T-cell (primary cell): ENCODE measurements around the gene TCAP. TPM values are rescaled to one million over a fixed set of nuclear protein-coding genes. Genes with fewer than 3 reads are reported as not detected.

ENCODE experiments used
- ATAC-seq, 4 experiments: fragments of 200-7000 bp in 3 of 4; fragments of 150-1000 bp in 1 of 4; cut with Tn5 transposase; replicated peaks in 1 of 4; 1 replicate in 3 of 4; 2 replicates in 1 of 4; pipeline ENCODE4 v1.10.0; 2021; ENCODE audit warnings: moderate library complexity in 3 of 4, mild to moderate bottlenecking in 2 of 4, moderate number of reproducible peaks in 1 of 4
- CTCF ChIA-PET, 2 donors: fragments of 300-600 bp; sonication (Branson Sonifier 250); formaldehyde crosslinking; loops; one replicate each; lab custom pipeline; 2022; ENCODE audit warnings: antibody characterized with exemption in 2 of 2; lab: Charles Lee
- POLR2A ChIA-PET, 2 donors: fragments of 300-600 bp; sonication (Branson Sonifier 250); formaldehyde crosslinking; loops; one replicate each; lab custom pipeline; 2022; ENCODE audit warnings: antibody characterized with exemption in 2 of 2; lab: Charles Lee
- DNase-seq, 35 experiments: peaks; one replicate each; pipeline versions ENCODE4 v3.0.0 to v3.0.0-alpha.2; 2013 to 2023
- H3K27ac ChIP-seq: one replicate; pipeline ENCODE4 v1.5.1; 2013; ENCODE audit warnings: low read length
- H3K27me3 ChIP-seq, 2 experiments: replicated peaks in 1 of 2; 1 replicate in 1 of 2; 2 replicates in 1 of 2; pipeline versions ENCODE4 v1.6.1 to v1.7.0; 2013; ENCODE audit warnings: low read length in 1 of 2, mixed read lengths in 1 of 2; ENCODE audit not compliant: control insufficient read depth in 2 of 2, insufficient read depth in 2 of 2; ENCODE audit errors: extremely low read depth in 1 of 2
- H3K36me3 ChIP-seq, 2 donors: 1 replicate in 1 of 2; 2 replicates in 1 of 2; pipeline versions ENCODE4 v1.6.1 to v1.7.0; 2013; ENCODE audit warnings: low read length in 1 of 2; ENCODE audit not compliant: control insufficient read depth in 2 of 2, insufficient read depth in 1 of 2; ENCODE audit errors: extremely low read depth in 1 of 2
- H3K4me1 ChIP-seq, 2 experiments: 1 replicate in 1 of 2; 2 replicates in 1 of 2; pipeline versions ENCODE4 v1.6.1 to v1.7.0; 2013; ENCODE audit warnings: low read length in 2 of 2, mixed read lengths in 1 of 2; ENCODE audit not compliant: insufficient read depth in 2 of 2, control insufficient read depth in 1 of 2; ENCODE audit errors: extremely low read depth in 1 of 2
- H3K4me3 ChIP-seq, 2 donors: 1 replicate in 1 of 2; 2 replicates in 1 of 2; pipeline versions ENCODE4 v1.5.1 to v1.7.0; 2013; ENCODE audit warnings: mild to moderate bottlenecking in 2 of 2, low read length in 1 of 2, moderate library complexity in 1 of 2; ENCODE audit not compliant: control insufficient read depth in 1 of 2; ENCODE audit errors: extremely low read depth in 1 of 2
- H3K9me3 ChIP-seq: 2 replicates; pipeline ENCODE4 v1.7.0; 2013
- H3K27ac Mint-ChIP-seq, 2 donors: one replicate each; pipeline ENCODE4 v1.8.0; 2020 to 2021; ENCODE audit warnings: mild to moderate bottlenecking in 2 of 2, mixed read lengths in 2 of 2
- H3K27me3 Mint-ChIP-seq, 2 donors: one replicate each; pipeline ENCODE4 v1.8.0; 2021 to 2022; ENCODE audit warnings: mixed read lengths in 2 of 2
- H3K36me3 Mint-ChIP-seq: one replicate; pipeline ENCODE4 v1.8.0; 2021; ENCODE audit warnings: mixed read lengths
- H3K4me1 Mint-ChIP-seq, 3 donors: one replicate each; pipeline ENCODE4 v1.8.0; 2020 to 2022; ENCODE audit warnings: mixed read lengths in 3 of 3, mild to moderate bottlenecking in 1 of 3
- H3K4me3 Mint-ChIP-seq, 3 donors: one replicate each; pipeline ENCODE4 v1.8.0; 2020 to 2022; ENCODE audit warnings: mild to moderate bottlenecking in 3 of 3, mixed read lengths in 3 of 3, moderate library complexity in 3 of 3
- H3K9me3 Mint-ChIP-seq, 3 donors: one replicate each; pipeline ENCODE4 v1.8.0; 2020 to 2022; ENCODE audit warnings: mixed read lengths in 3 of 3
- WGBS: methylation state at CpG from one replicate; pipeline ENCODE4 v1.1.5; 2013; ENCODE audit warnings: missing lambda C conversion rate; ENCODE audit not compliant: insufficient coverage; 5-methylcytosine and 5-hydroxymethylcytosine counted together
- total RNA-seq, 35 experiments: library from RNA in 6 of 35; stranded (reverse) in 6 of 35; fragments of 120-200 nt in 1 of 35; gene quantifications; one replicate each; pipeline versions ENCODE4 v1.2.1 to v1.2.4 and lab custom pipeline; 2013 to 2026

The TCAP gene
- total RNA-seq, 5 donors from 2014 or later (not counting 1 experiment from before 2014, with no cell fraction given), result 2.2 to 7.8 (median 6.6) TPM

GRCh38 chr17:39714234-39714633, 49.1 kb downstream of the TCAP start:
- ChIA-PET POLR2A (interaction anchor here in 1 of 2 donors (0.6 kb wide), 1 partner anchor 11 kb away, joined by 3 read pairs; no protein-coding TSS in a partner anchor), CTCF (interaction anchor here in 1 of 2 donors (0.6 kb wide), 1 partner anchor 288 kb away, joined by 3 read pairs; no protein-coding TSS in a partner anchor)
- Histone ChIP-seq H3K36me3 (no peaks in the 10 kb centered on the region), H3K4me1 (peaks cover 0 to 9% of the 10 kb centered on the region in 2 experiments), H3K27me3 (no peaks in the 10 kb centered on the region), H3K9me3 (no peaks in the 10 kb centered on the region), H3K27ac (no peak overlapping the region), H3K4me3 (no peak overlapping the region)
- DNase-seq, result no peak
- ATAC-seq, result no peak
- Mint-ChIP-seq H3K9me3 (no peaks in the 10 kb centered on the region), H3K27me3 (no peaks in the 10 kb centered on the region), H3K27ac (no peak overlapping the region), H3K4me1 (peaks cover 2 to 6% (median 5%) of the 10 kb centered on the region in 3 donors), H3K4me3 (no peak overlapping the region), H3K36me3 (no peaks in the 10 kb centered on the region)
- 77% methylated on average over 3 of the region's 4 CpGs for WGBS

DNA sequence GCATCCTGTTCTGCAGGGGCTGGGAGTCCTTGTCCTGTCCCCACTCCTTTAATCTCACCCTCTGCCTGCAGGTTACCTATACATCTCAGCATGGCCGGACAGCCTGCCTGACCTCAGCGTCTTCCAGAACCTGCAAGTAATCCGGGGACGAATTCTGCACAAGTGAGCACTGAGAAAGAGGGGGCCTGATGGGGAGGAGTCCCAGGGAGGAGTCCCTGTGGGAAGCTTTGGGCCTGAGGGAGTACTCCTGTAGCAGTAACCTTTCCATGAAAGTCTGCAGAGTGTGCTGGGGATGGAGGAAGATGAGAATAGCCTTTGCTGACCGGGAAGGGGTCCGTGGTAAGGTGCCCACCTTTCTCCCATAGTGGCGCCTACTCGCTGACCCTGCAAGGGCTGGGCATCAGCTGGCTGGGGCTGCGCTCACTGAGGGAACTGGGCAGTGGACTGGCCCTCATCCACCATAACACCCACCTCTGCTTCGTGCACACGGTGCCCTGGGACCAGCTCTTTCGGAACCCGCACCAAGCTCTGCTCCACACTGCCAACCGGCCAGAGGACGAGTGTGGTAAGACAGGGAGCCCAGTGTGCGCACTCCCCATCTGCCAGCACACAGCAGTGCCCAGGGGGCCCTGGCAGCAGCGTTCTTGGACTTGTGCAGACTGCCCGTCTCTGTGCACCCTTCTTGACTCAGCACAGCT, 50.4 kb downstream of the TCAP start:
- no peaks in the 10 kb centered on the region for H3K27me3 Mint-ChIP-seq
- Histone ChIP-seq H3K27ac (no peak overlapping the region), H3K4me1 (no peaks in the 10 kb centered on the region), H3K4me3 (no peak overlapping the region), H3K27me3 (no peaks in the 10 kb centered on the region), H3K36me3 (no peaks in the 10 kb centered on the region), H3K9me3 (no peaks in the 10 kb centered on the region)
- CTCF ChIA-PET, result no interaction called here
- 94% methylated on average over 17 of the region's 18 CpGs for WGBS
- no peaks in the 10 kb centered on the region for H3K36me3 Mint-ChIP-seq
- ATAC-seq (no peak), DNase-seq (no peak)
- POLR2A ChIA-PET, result no interaction called here
- H3K27ac Mint-ChIP-seq, result no peak overlapping the region
- no peaks in the 10 kb centered on the region for H3K9me3 Mint-ChIP-seq
- no peak overlapping the region for H3K4me3 Mint-ChIP-seq
- no peaks in the 10 kb centered on the region for H3K4me1 Mint-ChIP-seq

Other genes with a start within 250 kb of the TCAP start
- 10 to 100 TPM; 41.4 to 55.6 (median 52.6) TPM for gene MED1, start 214.1 kb upstream of the TCAP start, total RNA-seq
- gene CDK12, start 203.9 kb upstream of the TCAP start, total RNA-seq, result 100 to 1,000 TPM in 4 of 5 donors, 10 to 100 TPM in 1; 95.6 to 108 (median 104) TPM
- not detected for gene NEUROD2, start 57.4 kb upstream of the TCAP start, total RNA-seq
- under 1 TPM in 4 of 5 donors, not detected in 1; 0.12 to 0.35 (median 0.18) TPM for gene PPP1R1B, start 38.4 kb upstream of the TCAP start, total RNA-seq
- 100 to 1,000 TPM in 2 of 5 donors, 10 to 100 TPM in 3; 81.3 to 146 (median 99.7) TPM for gene STARD3, start 28.2 kb upstream of the TCAP start, total RNA-seq
- gene PNMT, start 3.1 kb downstream of the TCAP start, total RNA-seq, result under 1 TPM in 3 of 5 donors, not detected in 2; 0.35 to 0.56 (median 0.47) TPM
- 10 to 100 TPM; 27.9 to 34.3 (median 31.7) TPM for gene PGAP3, start 22.7 kb downstream of the TCAP start, total RNA-seq
- 1 to 10 TPM; 4.1 to 8.8 (median 6.0) TPM for gene ERBB2, start 34.7 kb downstream of the TCAP start, total RNA-seq
- gene MIEN1, start 65.2 kb downstream of the TCAP start, total RNA-seq, result 10 to 100 TPM; 30.8 to 36.9 (median 32.1) TPM
- under 1 TPM in 3 of 5 donors, not detected in 2; 0.19 to 0.41 (median 0.30) TPM for gene GRB7, start 72.6 kb downstream of the TCAP start, total RNA-seq
- 100 to 1,000 TPM in 3 of 5 donors, 10 to 100 TPM in 2; 78.1 to 112 (median 108) TPM for gene IKZF3, start 199.0 kb downstream of the TCAP start, total RNA-seq
- gene ZPBP2, start 202.9 kb downstream of the TCAP start, total RNA-seq, result under 1 TPM in 1 of 5 donors, not detected in 4; 0.19 TPM